HUES64 (cell line): ENCODE results near the gene ZBTB17.
"Not testable (repeated sequence)": the region's sequence is repeated elsewhere in the genome, so short reads cannot be mapped to it uniquely, and the experiment has no call there.

Experiments used
- H3K27ac ChIP-seq: 2 replicates; pipeline ENCODE4 v1.7.0; 2013; ENCODE audit warnings: low read depth, low read length, inconsistent platforms
- H3K27me3 ChIP-seq: 2 replicates; pipeline ENCODE4 v1.6.1; 2013; ENCODE audit warnings: mild to moderate bottlenecking, low read length; ENCODE audit not compliant: insufficient read depth
- H3K36me3 ChIP-seq: 2 replicates; pipeline ENCODE4 v1.6.1; 2013; ENCODE audit warnings: mild to moderate bottlenecking, low read length; ENCODE audit not compliant: insufficient read depth
- H3K4me1 ChIP-seq: 2 replicates; pipeline ENCODE4 v1.6.1; 2013; ENCODE audit warnings: mild to moderate bottlenecking, low read length, moderate library complexity; ENCODE audit not compliant: insufficient read depth
- H3K4me3 ChIP-seq: 2 replicates; pipeline ENCODE4 v1.5.1; 2013; ENCODE audit warnings: mild to moderate bottlenecking, low read length, moderate library complexity
- H3K9ac ChIP-seq: 2 replicates; pipeline ENCODE4 v1.6.1; 2013; ENCODE audit warnings: mild to moderate bottlenecking, low read depth, low read length
- H3K9me3 ChIP-seq: 2 replicates; pipeline ENCODE4 v1.6.1; 2013; ENCODE audit warnings: low read depth, low read length; ENCODE audit not compliant: insufficient read depth
- WGBS: fragments of 150-250, 120-280 bp; methylation state at CpG from one replicate; pipeline ENCODE4 v1.1.7; 2013; ENCODE audit warnings: missing lambda C conversion rate; 5-methylcytosine and 5-hydroxymethylcytosine counted together

The ZBTB17 gene

GRCh38 chr1:15896841-15897610 lies 78.9 kb downstream of the ZBTB17 start:
- not testable (repeated sequence) for H3K27me3 ChIP-seq, H3K27ac ChIP-seq, H3K4me3 ChIP-seq, H3K36me3 ChIP-seq, H3K9me3 ChIP-seq, H3K9ac ChIP-seq
- peaks cover 14% of the 10 kb centered on the region for H3K4me1 ChIP-seq
- 98% methylated on average over 19 of the region's 20 CpGs for WGBS

DNA sequence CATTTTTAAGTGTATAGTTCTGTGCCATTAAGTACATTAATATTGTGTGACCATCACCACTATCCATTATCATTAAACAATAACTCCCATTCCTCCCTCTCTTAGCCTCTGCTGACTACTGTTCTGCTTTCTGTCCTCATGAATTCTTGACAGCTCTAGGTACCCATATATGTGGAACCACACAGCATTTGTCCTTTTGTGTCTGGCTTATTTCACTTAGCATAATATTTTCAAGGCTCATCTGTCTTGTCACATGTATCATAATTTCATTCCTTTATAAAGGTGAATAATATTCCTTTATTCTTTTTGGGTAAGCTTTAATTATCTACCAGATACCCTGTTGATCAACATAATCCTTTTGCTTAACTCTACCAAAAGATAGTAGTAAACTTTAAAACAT lies 80.7 kb downstream of the ZBTB17 start:
- Histone ChIP-seq H3K9me3 (no peaks in the 10 kb centered on the region), H3K4me3 (no peak overlapping the region), H3K9ac (no peak overlapping the region), H3K27ac (no peak overlapping the region), H3K36me3 (peaks cover 7% of the 10 kb centered on the region), H3K27me3 (no peaks in the 10 kb centered on the region), H3K4me1 (peaks cover 4% of the 10 kb centered on the region)

DNA sequence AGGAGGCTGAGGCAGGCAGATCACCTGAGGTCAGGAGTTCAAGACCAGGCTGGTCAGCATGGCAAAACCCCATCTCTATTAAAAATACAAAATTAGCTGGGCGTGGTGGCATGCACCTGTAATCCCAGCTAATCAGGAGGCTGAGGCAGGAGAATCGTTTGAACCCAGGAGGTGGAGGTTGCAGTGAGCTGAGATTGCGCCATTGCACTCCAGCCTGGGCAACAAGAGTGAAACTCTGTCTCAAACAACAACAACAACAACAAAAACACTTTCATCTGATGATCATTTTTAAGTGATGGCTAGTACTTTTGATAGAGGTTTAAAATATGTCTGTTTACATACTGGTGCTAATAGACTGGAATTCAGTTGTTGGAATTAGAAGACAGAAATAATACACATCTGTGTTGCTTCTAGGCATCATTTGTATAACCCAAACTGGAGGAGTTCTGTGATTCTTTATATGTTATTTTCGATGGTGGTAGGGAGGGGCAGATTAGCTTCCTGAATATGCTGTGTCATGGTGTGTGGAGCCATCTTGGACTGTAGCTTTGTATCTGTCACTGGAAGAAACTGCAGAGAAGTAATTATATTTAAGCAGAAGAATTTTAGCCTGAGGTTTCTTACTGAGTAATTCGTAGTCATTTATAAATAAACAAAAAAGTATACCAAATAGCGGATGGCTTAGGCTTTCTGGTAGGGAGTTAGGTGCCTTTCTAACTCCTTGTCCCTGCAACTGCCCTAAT lies 82.9 kb downstream of the ZBTB17 start:
- peak overlapping the region; percentile 25; the same call in 1 of the 2 replicates for H3K27ac ChIP-seq

More for the DNA sequence above, 82.9 kb downstream of the ZBTB17 start:
- H3K27me3 ChIP-seq, H3K36me3 ChIP-seq, H3K4me1 ChIP-seq, H3K9me3 ChIP-seq, H3K9ac ChIP-seq, H3K4me3 ChIP-seq: not testable (repeated sequence)
- 97% methylated on average over 5 of the region's 6 CpGs for WGBS
